ENCODE results near the gene DDX51. TPM values are rescaled to one million over a fixed set of nuclear protein-coding genes. Genes with fewer than 3 reads are reported as not detected.

Gene DDX51
- total and polyA plus RNA-seq, 2 of the 4 experiments (the other 2 are of a cell fraction), result 3.8 to 14.5 TPM

DNA sequence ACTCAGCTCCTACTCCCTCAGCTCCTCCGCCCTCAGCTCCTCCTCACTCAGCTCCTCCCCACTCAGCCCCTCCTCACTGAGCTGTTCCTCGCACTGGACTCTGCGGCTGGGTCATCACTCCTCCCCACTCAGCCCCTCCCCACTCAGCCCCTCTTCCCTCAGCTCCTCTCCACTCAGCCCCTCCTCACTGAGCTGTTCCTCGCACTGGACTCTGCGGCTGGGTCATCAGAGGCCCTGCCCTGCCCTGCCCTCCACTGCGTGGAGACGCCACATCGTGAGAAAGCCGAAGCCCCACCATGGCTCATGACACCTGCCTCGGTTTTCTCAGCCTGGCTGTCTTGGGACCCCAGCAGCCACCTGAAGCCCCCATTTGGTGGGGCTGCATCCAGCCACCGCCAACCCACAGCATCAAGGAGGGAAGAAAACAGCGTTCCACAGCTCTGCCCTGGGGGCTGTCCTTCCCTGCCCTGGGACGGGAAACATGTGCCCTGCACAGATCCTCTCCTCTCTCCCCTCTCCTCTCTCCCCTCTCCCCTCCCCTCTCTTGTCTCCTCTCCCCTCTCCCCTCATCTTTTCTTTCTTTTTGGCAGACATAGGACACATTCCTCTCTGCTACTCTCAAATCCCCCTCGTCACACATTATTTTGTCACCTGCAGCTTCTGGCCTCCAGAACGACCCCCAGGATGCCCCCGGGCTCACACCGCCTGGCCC is 17.8 kb upstream of the DDX51 start:
- POLR2A ChIA-PET (ENCODE audit: unreplicated experiment), result no interaction called here
- Histone ChIP-seq H3K4ac (ENCODE audit: low read depth, low read length) (no peak overlapping the region), H2AK9ac (replicated peaks; ENCODE audit: low read depth, low read length, poor library complexity) (peak overlapping the region; percentile 78), H3K9ac (ENCODE audit: low read depth, low read length) (no peak overlapping the region), H3K23ac (ENCODE audit: low read depth, low read length) (no peak overlapping the region), H3K4me3 (ENCODE audit: insufficient read depth, low read depth, low read length) (no peak overlapping the region), H3K4me2 (ENCODE audit: low read depth, low read length) (peak overlapping the region; percentile 41), H2BK120ac (ENCODE audit: low read depth, low read length) (no peak overlapping the region), H3K14ac (replicated peaks; ENCODE audit: low read depth, low read length) (no peak overlapping the region), H3K4me1 (ENCODE audit: control insufficient read depth, insufficient read depth, low read length) (peaks cover 7% of the 10 kb centered on the region), H3K79me1 (ENCODE audit: low read depth in 1 of 2, low read length in 2 of 2) (no peaks in the 10 kb centered on the region), H2AFZ (replicated peaks; ENCODE audit: low read length, poor library complexity) (peak overlapping the region; percentile 63), H3K56ac (ENCODE audit: extremely low read depth, insufficient read depth, low read length) (no peak overlapping the region), H4K8ac (ENCODE audit: low read depth in 2 of 2, low read length in 2 of 2) (no peak overlapping the region), H4K91ac (ENCODE audit: insufficient read depth, low read depth, low read length) (no peak overlapping the region), H4K20me1 (ENCODE audit: insufficient read depth, low read length) (peaks cover 15% of the 10 kb centered on the region; the same call in 1 of the 2 replicates), H2BK20ac (ENCODE audit: low read depth, low read length) (no peak overlapping the region), H3K18ac (ENCODE audit: low read depth, low read length) (no peak overlapping the region), H2BK15ac (ENCODE audit: low read depth, low read length) (no peak overlapping the region), H4K5ac (ENCODE audit: low read depth, low read length) (no peak overlapping the region), H2AK5ac (ENCODE audit: low read depth, low read length) (peak overlapping the region; percentile 33; the same call in 1 of the 2 replicates), H3K27me3 (ENCODE audit: control insufficient read depth, insufficient read depth, low read length) (peaks cover 6% of the 10 kb centered on the region; the same call in 1 of the 2 replicates), H3K9me3 (ENCODE audit: control insufficient read depth, insufficient read depth, low read length) (no peaks in the 10 kb centered on the region), H3K36me3 (ENCODE audit: control insufficient read depth, insufficient read depth, low read length) (peaks cover 2% of the 10 kb centered on the region; the same call in 1 of the 2 replicates), H3K27ac (ENCODE audit: insufficient read depth, low read length) (no peak overlapping the region), H3K9me1 (ENCODE audit: insufficient read depth, low read length) (peaks cover 15% of the 10 kb centered on the region; the same call in 1 of the 2 replicates), H2BK5ac (ENCODE audit: low read depth, low read length, poor library complexity, severe bottlenecking) (no peak overlapping the region)
- dilution Hi-C loops (cut with HindIII; ENCODE audit: low sequenced_read_pairs, unreplicated experiment) (no loop called here), intact Hi-C loops (cut with micrococcal nuclease) (no loop called here), in situ Hi-C loops (cut with MboI; ENCODE audit: low sequenced_read_pairs) (no loop called here)
- CTCF ChIA-PET, result interaction anchor here (1.4 kb wide), 1 partner anchor 8 kb away, joined by 5 read pairs; no protein-coding TSS in a partner anchor
- DNase-seq (no peak), ATAC-seq (ENCODE audit: low read depth) (peak; percentile 20; the same call in 1 of the 2 replicates)
- BruUV-seq (replicated peaks), result no TSS peak
- WGBS, 2 experiments (ENCODE audit: extremely low coverage in 2 of 2, insufficient read length in 1 of 2), result 50% methylated on average over 7 of the region's 17 CpGs; no CpG with 5 or more reads in 1 of the 2 experiments
- TF ChIP-seq NFE2L2 (IDR thresholded peaks at IDR 0.05; ENCODE audit: low read depth, low read length) (no peak), RCOR1 (IDR thresholded peaks at IDR 0.05; ENCODE audit: insufficient replicate concordance, low read length) (no peak), BHLHE40 (IDR thresholded peaks at IDR 0.05; ENCODE audit: low read depth, low read length) (no peak), RAD21 (IDR thresholded peaks at IDR 0.05; ENCODE audit: low read length) (no peak)
- TF ChIP-seq, protein P1, sequence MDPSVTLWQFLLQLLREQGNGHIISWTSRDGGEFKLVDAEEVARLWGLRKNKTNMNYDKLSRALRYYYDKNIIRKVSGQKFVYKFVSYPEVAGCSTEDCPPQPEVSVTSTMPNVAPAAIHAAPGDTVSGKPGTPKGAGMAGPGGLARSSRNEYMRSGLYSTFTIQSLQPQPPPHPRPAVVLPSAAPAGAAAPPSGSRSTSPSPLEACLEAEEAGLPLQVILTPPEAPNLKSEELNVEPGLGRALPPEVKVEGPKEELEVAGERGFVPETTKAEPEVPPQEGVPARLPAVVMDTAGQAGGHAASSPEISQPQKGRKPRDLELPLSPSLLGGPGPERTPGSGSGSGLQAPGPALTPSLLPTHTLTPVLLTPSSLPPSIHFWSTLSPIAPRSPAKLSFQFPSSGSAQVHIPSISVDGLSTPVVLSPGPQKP (IDR thresholded peaks at IDR 0.05; ENCODE audit: borderline replicate concordance, low read depth, low read length), result no peak
- TF ChIP-seq, protein P2, sequence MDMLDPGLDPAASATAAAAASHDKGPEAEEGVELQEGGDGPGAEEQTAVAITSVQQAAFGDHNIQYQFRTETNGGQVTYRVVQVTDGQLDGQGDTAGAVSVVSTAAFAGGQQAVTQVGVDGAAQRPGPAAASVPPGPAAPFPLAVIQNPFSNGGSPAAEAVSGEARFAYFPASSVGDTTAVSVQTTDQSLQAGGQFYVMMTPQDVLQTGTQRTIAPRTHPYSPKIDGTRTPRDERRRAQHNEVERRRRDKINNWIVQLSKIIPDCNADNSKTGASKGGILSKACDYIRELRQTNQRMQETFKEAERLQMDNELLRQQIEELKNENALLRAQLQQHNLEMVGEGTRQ (IDR thresholded peaks at IDR 0.05; ENCODE audit: low read depth, low read length), result no peak
